Keratinocyte (primary cell): ENCODE results near the gene EML1.

ENCODE experiments used
- EZH2 ChIP-seq: IDR thresholded peaks from one replicate; pipeline ENCODE4 v1.6.1; 2012; ENCODE audit warnings: inconsistent platforms, mild to moderate bottlenecking, low read length, moderate library complexity
- TF ChIP-seq, protein P1 (sequence below), 3 experiments: IDR thresholded peaks in 1 of 3; conservative IDR thresholded peaks in 1 of 3; optimal IDR thresholded peaks in 1 of 3; 2 replicates in 2 of 3; 3 replicates in 1 of 3; pipeline versions ENCODE3 to v1.5.1; 2011; ENCODE audit warnings: low read length in 3 of 3, mild to moderate bottlenecking in 3 of 3, moderate library complexity in 2 of 3, control low read depth in 1 of 3, inconsistent platforms in 1 of 3; ENCODE audit not compliant: insufficient read depth in 2 of 3; ENCODE audit errors: extremely low read depth in 1 of 3

DNA sequence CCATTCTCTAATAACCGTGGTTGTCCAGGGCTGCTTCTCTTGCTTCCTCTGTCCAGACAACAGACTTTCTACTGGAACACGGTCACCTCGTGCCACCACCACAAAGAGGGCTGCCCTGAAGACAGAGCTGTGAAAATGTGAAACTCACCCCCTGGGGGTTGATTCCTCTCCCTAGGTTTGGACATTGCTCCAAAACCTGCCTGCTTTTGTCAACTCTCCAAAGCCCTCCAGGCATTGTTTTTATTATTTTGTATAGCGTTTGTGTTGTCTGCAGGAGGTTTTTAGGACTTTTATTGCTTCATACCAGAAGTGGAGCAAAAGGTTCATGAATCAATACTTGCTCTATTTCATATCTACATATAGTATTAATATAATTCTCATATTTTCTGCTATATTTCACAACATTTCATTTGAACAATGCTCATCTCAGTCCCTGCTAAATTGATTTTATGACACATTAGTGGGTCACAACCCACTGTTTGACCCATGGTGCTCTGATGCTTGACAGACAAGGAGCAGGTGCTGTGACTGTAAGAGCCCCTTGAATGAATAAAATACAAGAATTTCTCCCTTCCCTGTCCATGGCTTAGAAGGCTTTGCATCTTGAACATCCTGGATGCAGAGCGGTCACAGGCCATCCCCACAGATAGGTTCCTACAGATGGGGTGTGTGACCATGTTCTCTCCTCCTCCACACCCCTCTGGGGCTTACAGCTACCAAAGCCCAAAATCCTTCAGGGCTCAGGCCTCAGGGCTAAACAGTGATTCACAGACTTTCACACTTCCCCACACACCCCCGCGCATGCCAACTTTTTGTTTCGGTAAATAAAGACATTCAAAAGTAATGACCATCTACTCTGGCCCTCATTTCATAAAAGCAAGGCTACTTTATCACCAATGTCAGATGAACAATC is 20.6 kb upstream of the EML1 start:
- TF ChIP-seq, protein P1, sequence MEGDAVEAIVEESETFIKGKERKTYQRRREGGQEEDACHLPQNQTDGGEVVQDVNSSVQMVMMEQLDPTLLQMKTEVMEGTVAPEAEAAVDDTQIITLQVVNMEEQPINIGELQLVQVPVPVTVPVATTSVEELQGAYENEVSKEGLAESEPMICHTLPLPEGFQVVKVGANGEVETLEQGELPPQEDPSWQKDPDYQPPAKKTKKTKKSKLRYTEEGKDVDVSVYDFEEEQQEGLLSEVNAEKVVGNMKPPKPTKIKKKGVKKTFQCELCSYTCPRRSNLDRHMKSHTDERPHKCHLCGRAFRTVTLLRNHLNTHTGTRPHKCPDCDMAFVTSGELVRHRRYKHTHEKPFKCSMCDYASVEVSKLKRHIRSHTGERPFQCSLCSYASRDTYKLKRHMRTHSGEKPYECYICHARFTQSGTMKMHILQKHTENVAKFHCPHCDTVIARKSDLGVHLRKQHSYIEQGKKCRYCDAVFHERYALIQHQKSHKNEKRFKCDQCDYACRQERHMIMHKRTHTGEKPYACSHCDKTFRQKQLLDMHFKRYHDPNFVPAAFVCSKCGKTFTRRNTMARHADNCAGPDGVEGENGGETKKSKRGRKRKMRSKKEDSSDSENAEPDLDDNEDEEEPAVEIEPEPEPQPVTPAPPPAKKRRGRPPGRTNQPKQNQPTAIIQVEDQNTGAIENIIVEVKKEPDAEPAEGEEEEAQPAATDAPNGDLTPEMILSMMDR (optimal IDR thresholded peaks at IDR 0.05 in 1 of 3, IDR thresholded peaks at IDR 0.05 in 1 of 3, conservative IDR thresholded peaks at IDR 0.05 in 1 of 3; ENCODE audit: extremely low read depth in 1 of 3, insufficient read depth in 2 of 3, low read length in 3 of 3): no peak
- TF ChIP-seq EZH2: no peak
